Lung (tissue), 12 donors: Measurements from ENCODE around the gene HCFC1. TPM values are rescaled to one million over a fixed set of nuclear protein-coding genes. Genes with fewer than 3 reads are reported as not detected.
"Not testable (repeated sequence)": the region's sequence is repeated elsewhere in the genome, so short reads cannot be mapped to it uniquely, and the experiment has no call there.

Experiments
- ATAC-seq: fragments of 200-7000 bp; cut with Tn5 transposase; one replicate; pipeline ENCODE4 v1.9.1; 2020; ENCODE audit warnings: moderate number of reproducible peaks; ENCODE audit not compliant: insufficient read depth, low FRiP score
- DNase-seq, 3 donors: peaks; one replicate each; pipeline ENCODE4 v3.0.0-alpha.2; 2013 to 2017
- H3K27ac ChIP-seq, 2 donors: one replicate each; pipeline ENCODE4 v1.5.1; 2013; ENCODE audit warnings: mild to moderate bottlenecking in 2 of 2, moderate library complexity in 2 of 2, control low read depth in 1 of 2, inconsistent platforms in 1 of 2, low read depth in 1 of 2, low read length in 1 of 2
- H3K27me3 ChIP-seq, 3 donors: one replicate each; pipeline ENCODE4 v1.5.1; 2013; ENCODE audit warnings: low read length in 2 of 3; ENCODE audit not compliant: control insufficient read depth in 3 of 3, insufficient read depth in 3 of 3
- H3K36me3 ChIP-seq, 4 donors: one replicate each; pipeline ENCODE4 v1.5.1; 2013; ENCODE audit warnings: low read length in 4 of 4, mild to moderate bottlenecking in 1 of 4, moderate library complexity in 1 of 4; ENCODE audit not compliant: control insufficient read depth in 4 of 4, insufficient read depth in 4 of 4
- H3K4me1 ChIP-seq, 5 donors: one replicate each; pipeline ENCODE4 v1.5.1; 2013; ENCODE audit warnings: low read length in 5 of 5, mild to moderate bottlenecking in 2 of 5, moderate library complexity in 1 of 5; ENCODE audit not compliant: control insufficient read depth in 5 of 5, insufficient read depth in 5 of 5
- H3K4me3 ChIP-seq: one replicate; pipeline ENCODE4 v1.5.1; 2013; ENCODE audit warnings: mild to moderate bottlenecking, control low read depth, moderate library complexity
- H3K9ac ChIP-seq, 2 donors: one replicate each; pipeline ENCODE4 v1.5.1; 2013; ENCODE audit warnings: low read length in 2 of 2, control low read depth in 1 of 2; ENCODE audit not compliant: insufficient read depth in 1 of 2
- H3K9me3 ChIP-seq, 4 donors: one replicate each; pipeline ENCODE4 v1.5.1; 2013; ENCODE audit warnings: low read length in 3 of 4, mild to moderate bottlenecking in 1 of 4, moderate library complexity in 1 of 4; ENCODE audit not compliant: control insufficient read depth in 4 of 4, insufficient read depth in 3 of 4
- CTCF ChIP-seq: IDR thresholded peaks from 2 replicates; pipeline ENCODE4 v1.5.1; 2012; ENCODE audit warnings: mild to moderate bottlenecking; ENCODE audit errors: control extremely low read depth, extremely low read depth
- WGBS, 2 donors: extraction: QIAGEN DNeasy Blood & Tissue Kit; methylation state at CpG; one replicate each; pipeline ENCODE4 v1.1.7; 2013; 5-methylcytosine and 5-hydroxymethylcytosine counted together
- polyA plus RNA-seq, 2 donors: library from polyadenylated mRNA; stranded (reverse); fragments of 200-250 nt; gene quantifications; one replicate each; pipeline ENCODE4 v1.2.1, GENCODE V29; 2013
- total RNA-seq, 2 donors: library from RNA; depleted of rRNA in 1 of 2; stranded (reverse); fragments of >200 nt in 1 of 2; gene quantifications; one replicate each; pipeline ENCODE4 v1.2.1, GENCODE V29; 2014 to 2021
- donor health status: control.
- donor health status: control.
- donor health status: Bipolar disorder and iron deficiency.
- donor health status: healthy.
- donor health status: DM: yes; HTN: yes; CAD: no.

The HCFC1 gene
- total and polyA plus RNA-seq, 4 donors, result 10.7 to 59.4 (median 24.1) TPM

GRCh38 chrX:153983321-153983801, 11.7 kb upstream of the HCFC1 start:
- 49 to 77% methylated on average over 12 of the region's 12 CpGs for WGBS, 2 donors
- Histone ChIP-seq H3K36me3 (no peaks in the 10 kb centered on the region), H3K9ac (no peak overlapping the region), H3K27ac (no peak overlapping the region), H3K9me3 (peaks cover 0 to 2% (median 1%) of the 10 kb centered on the region in 4 donors), H3K4me3 (no peak overlapping the region), H3K4me1 (no peaks in the 10 kb centered on the region), H3K27me3 (peaks cover 0 to 7% (median 0%) of the 10 kb centered on the region in 3 donors)
- no peak for DNase-seq
- ATAC-seq, result no peak
- TF ChIP-seq CTCF, result no peak

- H3K27ac ChIP-seq, result no peak overlapping the region
- H3K4me1 ChIP-seq, result no peaks in the 10 kb centered on the region
- ATAC-seq, result peak; percentile 24
- no peak for DNase-seq
- peaks cover 0 to 7% (median 0%) of the 10 kb centered on the region in 3 donors for H3K27me3 ChIP-seq
- 48 to 81% methylated on average over 39 to 52 of the region's 52 CpGs for WGBS, 2 donors
- H3K9me3 ChIP-seq, result peaks cover 0 to 2% (median 1%) of the 10 kb centered on the region in 4 donors
- TF ChIP-seq CTCF, result no peak
- H3K4me3 ChIP-seq, result no peak overlapping the region
- no peak overlapping the region for H3K9ac ChIP-seq
- H3K36me3 ChIP-seq, result no peaks in the 10 kb centered on the region
Measured at GRCh38 chrX:153981771-153982533, 10.3 kb upstream of the HCFC1 start.

- Histone ChIP-seq H3K27ac (no peak overlapping the region), H3K9ac (no peak overlapping the region), H3K9me3 (peaks cover 0 to 2% (median 0%) of the 10 kb centered on the region in 4 donors), H3K27me3 (peaks cover 0 to 7% (median 0%) of the 10 kb centered on the region in 3 donors), H3K4me3 (no peak overlapping the region), H3K36me3 (no peaks in the 10 kb centered on the region), H3K4me1 (no peaks in the 10 kb centered on the region)
- DNase-seq, result no peak
- WGBS, 2 donors, result 74 to 80% methylated on average over 3 to 7 of the region's 7 CpGs
- no peak for TF ChIP-seq CTCF
- ATAC-seq, result no peak
Measured at GRCh38 chrX:153981231-153981630, 9.6 kb upstream of the HCFC1 start.

DNA sequence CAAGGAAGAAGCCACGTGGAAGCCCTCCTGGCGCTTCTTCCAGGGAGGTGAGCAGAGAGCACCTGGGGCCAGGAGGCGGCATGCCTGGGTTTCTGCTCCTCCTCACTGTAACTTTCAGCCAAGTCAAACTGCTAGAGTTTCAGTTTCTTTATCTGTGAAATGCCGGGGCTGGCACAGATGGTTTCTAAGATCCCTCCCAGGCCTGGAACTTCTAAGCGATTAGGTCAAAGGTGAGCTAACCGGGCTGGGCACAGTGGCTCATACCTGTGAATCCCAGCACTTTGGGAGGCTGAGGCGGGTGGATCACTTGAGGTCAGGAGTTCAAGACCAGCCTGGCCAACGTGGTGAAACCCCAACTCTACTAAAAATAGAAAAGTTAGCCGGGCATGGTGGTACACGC, 8.8 kb upstream of the HCFC1 start:
- H3K27me3 ChIP-seq, H3K9me3 ChIP-seq, ATAC-seq, H3K36me3 ChIP-seq, H3K4me3 ChIP-seq, H3K27ac ChIP-seq, H3K4me1 ChIP-seq, DNase-seq, H3K9ac ChIP-seq: not testable (repeated sequence)
- 67 to 77% methylated on average over 7 to 9 of the region's 10 CpGs for WGBS, 2 donors
